Hepatocyte (in vitro differentiated cells): Measurements from ENCODE around the gene RALA. TPM values are rescaled to one million over a fixed set of nuclear protein-coding genes. Genes with fewer than 3 reads are reported as not detected.

ENCODE experiments used
- DNase-seq: peaks from one replicate; pipeline ENCODE4 v3.0.0-alpha.2; 2016; ENCODE audit warnings: low spot score
- H2AFZ ChIP-seq: fragments of 200-600 bp; sonication (generic); 2 replicates; pipeline ENCODE4 v1.6.0; 2016; ENCODE audit warnings: antibody characterized with exemption, mild to moderate bottlenecking
- H3K27ac ChIP-seq: fragments of 200-600 bp; sonication (generic); 2 replicates; pipeline ENCODE4 v1.5.1; 2016; ENCODE audit warnings: mild to moderate bottlenecking
- H3K27me3 ChIP-seq: fragments of 200-600 bp; sonication (generic); 2 replicates; pipeline ENCODE4 v1.6.1; 2016
- H3K36me3 ChIP-seq: fragments of 200-600 bp; sonication (generic); replicated peaks from 2 replicates; pipeline ENCODE4 v1.5.1; 2016; ENCODE audit warnings: low read depth; ENCODE audit not compliant: insufficient read depth
- H3K4me1 ChIP-seq: fragments of 200-600 bp; sonication (generic); 2 replicates; pipeline ENCODE4 v1.5.1; 2016; ENCODE audit warnings: mild to moderate bottlenecking, moderate library complexity; ENCODE audit not compliant: insufficient read depth
- H3K4me2 ChIP-seq: fragments of 200-600 bp; sonication (generic); 2 replicates; pipeline ENCODE4 v1.6.0; 2016
- H3K4me3 ChIP-seq: fragments of 200-600 bp; sonication (generic); 2 replicates; pipeline ENCODE4 v1.5.1; 2016; ENCODE audit warnings: mild to moderate bottlenecking
- H3K79me2 ChIP-seq: fragments of 200-600 bp; sonication (generic); 2 replicates; pipeline ENCODE4 v1.6.0; 2017; ENCODE audit warnings: mild to moderate bottlenecking
- H3K9me2 ChIP-seq: fragments of 200-600 bp; sonication (generic); replicated peaks from 2 replicates; pipeline ENCODE4 v1.6.0; 2017; ENCODE audit warnings: mild to moderate bottlenecking; ENCODE audit not compliant: insufficient read depth
- H3K9me3 ChIP-seq: fragments of 200-600 bp; sonication (generic); 2 replicates; pipeline ENCODE4 v1.5.1; 2016; ENCODE audit warnings: low read depth, mild to moderate bottlenecking
- H4K20me1 ChIP-seq: fragments of 200-600 bp; sonication (generic); 2 replicates; pipeline ENCODE4 v1.6.0; 2016; ENCODE audit warnings: mild to moderate bottlenecking; ENCODE audit not compliant: insufficient read depth, poor library complexity, severe bottlenecking
- EZH2 ChIP-seq: fragments of 200-600 bp; sonication (generic); IDR thresholded peaks from 2 replicates; pipeline ENCODE4 v1.6.1; 2016; ENCODE audit warnings: antibody characterized with exemption, mild to moderate bottlenecking, borderline replicate concordance
- EZH2phosphoT487 ChIP-seq: fragments of 200-600 bp; sonication (generic); IDR thresholded peaks from one replicate; pipeline ENCODE4 v1.6.1; 2018; ENCODE audit warnings: antibody characterized with exemption, mild to moderate bottlenecking, low read depth, moderate library complexity; ENCODE audit not compliant: unreplicated experiment, severe bottlenecking
- WGBS: methylation state at CpG from one replicate; pipeline ENCODE4 v1.1.6; 2016; ENCODE audit warnings: low lambda C conversion rate; ENCODE audit errors: missing lambda C conversion rate; 5-methylcytosine and 5-hydroxymethylcytosine counted together
- polyA plus RNA-seq: library from polyadenylated mRNA; unstranded; fragments of >200 nt; fragmentation: Nextera tagmentation; extraction: Ambion mirVana; gene quantifications from 2 replicates; pipeline ENCODE4 v1.2.1, GENCODE V29; 2016
- total RNA-seq: library from RNA; depleted of rRNA; stranded (reverse); fragments of >200 nt; gene quantifications from 2 replicates; pipeline ENCODE4 v1.2.3, GENCODE V29; 2014
- TF ChIP-seq, protein P1 (sequence below): fragments of 200-600 bp; sonication (generic); IDR thresholded peaks from 2 replicates; pipeline ENCODE4 v1.5.1; 2016; ENCODE audit warnings: antibody characterized with exemption, mild to moderate bottlenecking; ENCODE audit not compliant: poor library complexity

The RALA gene
- total and polyA plus RNA-seq, 2 experiments from 2014 or later: 25.5 to 42.8 TPM

DNA sequence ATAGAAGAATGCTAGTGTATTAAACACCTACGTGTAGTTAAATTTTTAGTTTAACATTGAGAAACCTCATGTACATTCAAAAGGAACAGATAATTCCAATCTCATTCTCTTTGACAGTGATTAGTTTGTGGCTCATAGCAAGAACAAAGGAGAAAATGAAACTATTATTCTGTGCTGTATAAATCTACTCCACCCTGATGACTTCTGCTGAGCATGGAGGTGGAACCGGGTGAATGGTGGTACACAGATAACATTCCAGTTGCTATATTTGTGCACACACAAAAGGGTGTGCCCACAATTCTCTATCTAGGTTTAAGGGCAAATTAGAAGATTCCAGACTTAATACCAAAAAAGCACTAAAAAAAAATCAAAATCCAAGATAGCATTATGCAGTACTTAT lies 17.0 kb upstream of the RALA start:
- Histone ChIP-seq H3K27ac (no peak overlapping the region), H3K9me2 (no peaks in the 10 kb centered on the region), H3K4me2 (no peak overlapping the region), H3K9me3 (no peaks in the 10 kb centered on the region), H3K4me3 (no peak overlapping the region), H2AFZ (no peak overlapping the region), H3K4me1 (no peaks in the 10 kb centered on the region), H4K20me1 (no peaks in the 10 kb centered on the region), H3K27me3 (no peaks in the 10 kb centered on the region), H3K36me3 (no peaks in the 10 kb centered on the region), H3K79me2 (no peaks in the 10 kb centered on the region)
- DNase-seq: no peak
- WGBS: 91% methylated on average over 2 of the region's 2 CpGs
- TF ChIP-seq, protein P1, sequence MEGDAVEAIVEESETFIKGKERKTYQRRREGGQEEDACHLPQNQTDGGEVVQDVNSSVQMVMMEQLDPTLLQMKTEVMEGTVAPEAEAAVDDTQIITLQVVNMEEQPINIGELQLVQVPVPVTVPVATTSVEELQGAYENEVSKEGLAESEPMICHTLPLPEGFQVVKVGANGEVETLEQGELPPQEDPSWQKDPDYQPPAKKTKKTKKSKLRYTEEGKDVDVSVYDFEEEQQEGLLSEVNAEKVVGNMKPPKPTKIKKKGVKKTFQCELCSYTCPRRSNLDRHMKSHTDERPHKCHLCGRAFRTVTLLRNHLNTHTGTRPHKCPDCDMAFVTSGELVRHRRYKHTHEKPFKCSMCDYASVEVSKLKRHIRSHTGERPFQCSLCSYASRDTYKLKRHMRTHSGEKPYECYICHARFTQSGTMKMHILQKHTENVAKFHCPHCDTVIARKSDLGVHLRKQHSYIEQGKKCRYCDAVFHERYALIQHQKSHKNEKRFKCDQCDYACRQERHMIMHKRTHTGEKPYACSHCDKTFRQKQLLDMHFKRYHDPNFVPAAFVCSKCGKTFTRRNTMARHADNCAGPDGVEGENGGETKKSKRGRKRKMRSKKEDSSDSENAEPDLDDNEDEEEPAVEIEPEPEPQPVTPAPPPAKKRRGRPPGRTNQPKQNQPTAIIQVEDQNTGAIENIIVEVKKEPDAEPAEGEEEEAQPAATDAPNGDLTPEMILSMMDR: no peak
- no peak for TF ChIP-seq EZH2phosphoT487
- TF ChIP-seq EZH2: no peak

DNA sequence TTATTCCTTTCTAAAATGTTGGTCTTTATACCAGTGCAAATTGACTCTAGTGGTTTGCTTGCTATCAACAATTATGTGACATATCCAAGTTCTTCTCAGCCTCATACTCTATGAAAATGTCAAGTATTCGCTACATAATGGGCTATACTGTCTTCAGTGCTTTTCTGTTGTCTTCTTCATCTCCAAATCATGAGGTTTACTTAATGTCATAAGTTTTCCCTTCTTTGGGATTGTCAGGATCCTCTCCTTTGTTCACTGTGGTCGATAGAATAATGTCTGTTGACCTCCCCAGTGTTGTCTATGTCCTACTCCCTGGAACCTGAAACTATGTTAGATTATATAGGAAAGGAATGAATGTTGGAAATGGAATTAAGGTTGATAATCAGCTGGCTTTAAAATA lies 16.4 kb upstream of the RALA start:
- Histone ChIP-seq H3K4me1 (no peaks in the 10 kb centered on the region), H3K27ac (no peak overlapping the region), H3K4me3 (no peak overlapping the region), H3K9me3 (no peaks in the 10 kb centered on the region), H3K79me2 (no peaks in the 10 kb centered on the region), H3K9me2 (no peaks in the 10 kb centered on the region), H2AFZ (no peak overlapping the region), H3K4me2 (no peak overlapping the region), H3K36me3 (no peaks in the 10 kb centered on the region), H4K20me1 (no peaks in the 10 kb centered on the region), H3K27me3 (no peaks in the 10 kb centered on the region)
- TF ChIP-seq EZH2phosphoT487 (no peak), EZH2 (no peak)
- TF ChIP-seq, protein P1: no peak
- DNase-seq: no peak
- 100% methylated on average over 2 of the region's 2 CpGs for WGBS

DNA sequence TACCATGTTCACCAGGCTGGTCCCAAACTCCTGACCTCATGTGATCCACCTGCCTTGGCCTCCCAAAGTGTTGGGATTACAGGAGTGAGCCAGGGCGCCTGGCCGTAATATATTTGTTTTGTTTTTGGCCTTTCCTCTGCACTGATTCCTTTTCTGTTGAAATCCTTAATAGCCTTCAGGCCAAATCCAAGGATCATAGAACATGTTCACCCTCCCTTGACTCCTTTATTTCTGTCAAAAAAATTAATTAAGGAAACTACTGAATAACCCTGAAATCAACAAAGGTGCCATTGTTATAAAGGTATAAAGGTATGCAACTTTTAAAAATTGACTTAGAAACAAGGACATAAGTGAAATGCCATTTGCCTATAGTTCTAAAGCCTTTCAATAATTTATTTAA lies 15.5 kb upstream of the RALA start:
- no peaks in the 10 kb centered on the region for H3K9me3 ChIP-seq
- H3K79me2 ChIP-seq: no peaks in the 10 kb centered on the region
- no peaks in the 10 kb centered on the region for H3K4me1 ChIP-seq
- no peak for DNase-seq
- no peak overlapping the region for H3K27ac ChIP-seq
- no peaks in the 10 kb centered on the region for H3K27me3 ChIP-seq
- no peak overlapping the region for H3K4me3 ChIP-seq
- H3K36me3 ChIP-seq: no peaks in the 10 kb centered on the region
- H2AFZ ChIP-seq: no peak overlapping the region
- WGBS: 100% methylated on average over 2 of the region's 2 CpGs
- H3K9me2 ChIP-seq: no peaks in the 10 kb centered on the region
- no peak for TF ChIP-seq EZH2phosphoT487
- no peak for TF ChIP-seq EZH2
- TF ChIP-seq, protein P1: no peak
- H3K4me2 ChIP-seq: no peak overlapping the region
- no peaks in the 10 kb centered on the region for H4K20me1 ChIP-seq

DNA sequence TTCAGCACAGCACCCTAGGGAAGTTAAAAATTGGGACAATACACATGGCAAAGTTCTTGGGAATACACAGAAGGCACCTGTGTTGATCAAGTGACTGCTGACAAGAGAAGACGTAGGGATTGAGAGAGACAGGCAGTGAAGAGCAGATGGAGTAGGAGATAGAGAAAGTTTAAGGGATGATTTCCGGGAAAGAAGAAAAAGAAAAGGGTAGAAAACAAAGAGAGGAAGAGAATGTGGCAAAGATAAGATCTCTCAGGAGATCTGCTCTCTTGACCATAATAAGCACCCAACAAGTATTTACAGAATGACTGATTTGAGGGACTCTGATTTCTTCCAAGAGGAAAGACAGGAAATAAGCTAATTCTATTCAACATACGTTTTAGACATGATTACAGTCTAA lies 15.1 kb upstream of the RALA start:
- no peak for DNase-seq
- Histone ChIP-seq H3K9me3 (no peaks in the 10 kb centered on the region), H3K9me2 (no peaks in the 10 kb centered on the region), H4K20me1 (no peaks in the 10 kb centered on the region), H3K27me3 (no peaks in the 10 kb centered on the region), H3K4me2 (no peak overlapping the region), H3K4me1 (no peaks in the 10 kb centered on the region), H3K4me3 (no peak overlapping the region), H3K36me3 (no peaks in the 10 kb centered on the region), H2AFZ (no peak overlapping the region), H3K79me2 (no peaks in the 10 kb centered on the region), H3K27ac (no peak overlapping the region)
- WGBS: 61% methylated on average over 3 of the region's 3 CpGs
- TF ChIP-seq EZH2 (no peak), EZH2phosphoT487 (no peak)
- TF ChIP-seq, protein P1: no peak
